Fibroblast of skin of scalp (primary cell): ENCODE results near the gene UBE2E1. TPM values are rescaled to one million over a fixed set of nuclear protein-coding genes. Genes with fewer than 3 reads are reported as not detected.

Experiments used
- DNase-seq: peaks from one replicate; pipeline ENCODE4 v3.0.0-alpha.2; 2013
- polyA plus RNA-seq, 2 experiments: library from polyadenylated mRNA; unstranded; fragments of 120-200 nt; gene quantifications; one replicate each; pipeline ENCODE4 v1.2.1, GENCODE V29; 2013; ENCODE audit not compliant: insufficient read length in 2 of 2

Gene UBE2E1
- polyA plus RNA-seq (2013, experiment 1 of 2; ENCODE audit: insufficient read length): 106 TPM
- 114 TPM for polyA plus RNA-seq (2013, experiment 2 of 2; ENCODE audit: insufficient read length)

DNA sequence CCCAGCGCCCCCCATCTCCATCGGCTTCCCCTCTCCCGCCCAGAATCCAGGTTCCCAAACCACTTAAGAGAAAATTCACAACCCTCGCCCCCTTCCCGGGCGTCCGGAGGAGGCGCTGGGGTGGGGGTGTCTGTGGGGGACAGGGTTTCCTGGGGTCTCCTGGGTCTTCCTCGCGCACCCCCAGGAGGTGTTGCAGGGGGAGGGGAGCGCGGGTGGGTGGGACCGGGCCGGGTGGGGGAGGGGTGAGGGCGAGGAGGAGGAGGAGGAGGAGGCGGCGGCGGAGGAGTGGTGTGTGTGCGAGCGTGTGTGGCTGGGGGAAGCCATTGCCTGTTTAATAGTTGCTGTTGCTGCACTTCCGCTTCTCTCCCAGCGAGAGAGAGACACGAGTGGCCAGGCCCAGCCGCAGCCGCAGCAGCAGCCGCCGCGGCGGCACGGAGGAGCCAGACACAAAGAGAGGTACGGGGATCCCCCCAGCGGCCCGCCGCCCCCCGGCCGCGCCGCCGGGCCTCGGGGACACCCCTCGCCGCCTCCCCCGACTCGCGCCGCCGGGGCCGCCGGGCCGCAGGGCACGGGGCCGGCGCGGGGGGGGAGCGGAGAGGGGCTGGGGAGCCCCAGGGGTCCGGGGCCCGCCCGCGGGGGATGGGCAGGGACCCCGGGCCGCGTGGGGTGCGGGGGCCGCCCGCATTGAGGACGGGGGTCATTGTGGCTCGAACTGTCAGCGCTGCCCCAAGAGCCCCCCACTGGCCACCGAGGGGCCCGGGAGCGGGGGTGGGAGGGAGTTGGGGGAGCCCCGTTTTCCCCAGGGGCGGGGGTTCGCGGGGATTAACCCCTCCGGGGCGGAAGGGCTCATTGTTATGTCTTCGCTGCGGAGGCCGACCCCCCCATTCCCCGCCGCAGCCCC, at the start of gene UBE2E1:
TSS of gene UBE2E1 (plus strand) at position 323 of the 901 bp plus-strand sequence. CDS start 1,315 bp downstream, outside the sequence.
- peak; percentile 84 for DNase-seq

GRCh38 chr3:23756206-23756840, 49.4 kb upstream of the UBE2E1 start:
- no peak for DNase-seq

GRCh38 chr3:23758253-23758838, 47.4 kb upstream of the UBE2E1 start:
- DNase-seq: no peak

- no peak for DNase-seq
Observed at GRCh38 chr3:23760325-23760724, 45.4 kb upstream of the UBE2E1 start.

DNA sequence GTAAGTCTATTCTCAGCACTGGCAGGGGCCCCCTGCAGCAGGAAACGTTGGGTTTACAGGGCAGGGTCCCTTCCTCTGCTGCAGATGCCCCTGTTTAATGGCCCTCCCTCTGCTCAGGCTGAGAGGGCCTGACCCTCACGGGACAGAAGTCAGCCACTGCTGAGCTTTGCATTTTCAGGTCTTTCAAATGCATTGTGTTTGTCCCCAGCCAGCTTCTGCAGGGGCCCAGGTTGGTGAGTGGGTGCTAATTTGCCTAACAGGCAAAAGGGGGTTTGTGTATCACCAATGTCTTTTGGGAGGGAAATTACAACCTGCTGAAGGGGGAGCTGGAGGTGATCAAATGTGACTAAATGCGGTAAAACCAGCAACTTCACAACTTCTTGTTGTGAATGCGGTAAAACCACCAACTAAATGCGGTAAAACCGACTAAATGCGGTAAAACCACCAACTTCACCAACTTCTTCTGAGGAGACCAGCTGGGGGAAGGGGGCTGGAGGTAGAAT, 44.8 kb upstream of the UBE2E1 start:
- DNase-seq: no peak

DNA sequence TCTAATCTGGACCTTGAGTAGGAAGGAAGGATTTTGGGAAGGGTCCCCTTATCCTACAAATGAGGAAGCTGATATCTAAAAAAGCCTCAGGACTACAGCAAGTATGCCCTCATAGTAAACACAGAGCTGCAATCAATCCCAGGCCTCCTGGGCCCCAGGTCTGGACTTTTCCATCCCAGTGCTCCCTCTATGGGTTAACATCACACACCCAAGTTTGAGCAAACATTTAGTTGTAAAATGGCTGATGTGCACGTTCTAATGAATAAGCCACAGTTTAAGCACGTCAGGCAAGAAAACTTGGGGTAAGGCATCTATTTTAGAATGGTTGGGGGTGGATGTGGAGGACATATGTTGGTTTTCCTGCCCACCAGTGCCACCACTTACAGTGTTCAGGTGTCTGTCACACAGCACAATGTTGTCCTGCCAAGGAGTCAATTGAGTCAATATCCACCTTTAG, 44.3 kb upstream of the UBE2E1 start:
- DNase-seq: peak; percentile 54

GRCh38 chr3:23762214-23762613, 43.5 kb upstream of the UBE2E1 start:
- no peak for DNase-seq

- peak; percentile 50 for DNase-seq
Observed at GRCh38 chr3:23762759-23763477, 42.8 kb upstream of the UBE2E1 start.

GRCh38 chr3:23764407-23764806, 41.3 kb upstream of the UBE2E1 start:
- no peak for DNase-seq

DNA sequence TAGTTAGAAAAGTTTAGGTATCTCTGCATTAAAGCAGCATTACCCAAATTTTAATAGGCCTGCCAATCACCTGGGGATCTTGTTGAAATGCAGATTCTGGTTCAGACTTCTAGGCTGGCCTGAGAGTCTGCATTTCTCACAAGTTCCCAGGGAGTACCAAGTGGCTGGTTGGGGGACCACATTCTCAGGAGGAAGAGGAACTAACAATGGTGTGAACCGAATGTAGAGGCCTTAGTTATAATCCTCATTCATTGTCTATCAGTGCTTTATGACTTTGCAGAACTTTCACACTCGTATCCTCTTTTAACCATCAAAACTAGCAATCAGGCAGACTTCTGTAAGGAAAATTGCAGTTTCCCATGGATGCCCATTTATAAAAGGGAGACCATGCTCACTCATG, 38.2 kb upstream of the UBE2E1 start:
- no peak for DNase-seq

GRCh38 chr3:23775254-23775909, 30.4 kb upstream of the UBE2E1 start:
- DNase-seq: no peak

DNA sequence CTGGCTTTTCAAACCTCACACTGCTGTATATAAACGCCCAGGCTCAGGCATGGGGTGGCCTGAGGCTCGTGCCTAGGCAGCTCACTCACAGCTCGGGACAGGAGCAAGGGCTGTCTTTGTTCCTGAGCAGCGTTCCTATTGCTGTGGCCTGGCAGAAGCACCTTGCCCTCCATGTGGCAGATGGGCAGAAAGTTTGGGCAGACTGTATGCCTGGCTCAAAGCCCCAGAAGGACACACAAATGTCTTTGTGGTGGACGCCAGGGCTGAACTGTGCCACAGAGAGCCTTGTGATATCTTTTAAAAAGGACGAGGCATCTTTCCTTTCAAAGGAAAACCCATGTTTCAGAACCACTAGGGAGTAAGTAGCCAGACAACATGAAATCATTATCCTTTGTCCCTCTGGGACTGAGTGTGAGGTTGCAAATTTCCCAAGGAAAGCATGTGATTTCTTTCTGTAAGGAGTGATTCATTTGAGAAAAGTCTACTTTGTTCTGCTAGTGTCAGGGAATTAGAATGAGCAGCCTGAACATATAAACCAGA, 29.3 kb upstream of the UBE2E1 start:
- peak; percentile 90 for DNase-seq

DNA sequence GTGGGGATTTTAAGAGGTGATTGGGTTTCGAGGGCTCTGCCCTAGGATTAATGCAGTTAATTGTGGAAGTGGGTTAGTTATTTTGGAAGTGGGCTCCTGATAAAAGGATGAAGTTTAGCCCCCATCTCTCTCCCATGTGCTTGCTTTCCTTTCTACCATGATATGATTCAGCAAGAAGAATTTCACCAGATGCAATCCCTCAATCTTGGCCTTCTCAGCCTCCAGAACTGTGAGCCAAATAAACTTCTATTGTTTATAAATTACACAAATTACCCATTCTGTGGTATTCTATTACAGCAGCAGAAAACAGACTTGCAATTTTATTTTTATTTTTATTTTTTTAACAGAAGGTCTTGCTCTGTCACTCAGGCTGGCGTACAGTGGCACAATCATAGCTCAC, 27.3 kb upstream of the UBE2E1 start:
- DNase-seq: no peak

GRCh38 chr3:23779841-23780240, 25.9 kb upstream of the UBE2E1 start:
- DNase-seq: no peak

DNA sequence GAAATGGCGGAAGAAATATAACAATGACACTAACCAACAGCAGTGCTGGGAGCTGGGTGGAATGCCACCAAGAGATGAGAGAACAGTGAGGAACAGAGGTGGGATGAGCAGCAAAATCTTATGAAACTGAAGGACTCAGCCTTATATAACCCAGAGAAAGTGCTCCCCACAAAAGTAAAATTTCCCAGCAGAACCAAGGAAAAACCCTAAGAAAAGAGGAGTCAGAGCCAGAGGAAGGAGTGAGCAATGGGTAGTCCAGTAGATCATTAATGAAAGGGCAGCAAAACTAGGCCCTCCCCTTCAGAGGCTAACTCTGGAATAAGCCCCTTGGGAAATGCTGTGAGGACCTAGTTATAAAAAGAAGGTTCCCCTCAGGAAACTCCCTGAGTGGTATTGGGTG, 24.7 kb upstream of the UBE2E1 start:
- no peak for DNase-seq

- DNase-seq: no peak
Observed at GRCh38 chr3:23781871-23782270, 23.9 kb upstream of the UBE2E1 start.

DNA sequence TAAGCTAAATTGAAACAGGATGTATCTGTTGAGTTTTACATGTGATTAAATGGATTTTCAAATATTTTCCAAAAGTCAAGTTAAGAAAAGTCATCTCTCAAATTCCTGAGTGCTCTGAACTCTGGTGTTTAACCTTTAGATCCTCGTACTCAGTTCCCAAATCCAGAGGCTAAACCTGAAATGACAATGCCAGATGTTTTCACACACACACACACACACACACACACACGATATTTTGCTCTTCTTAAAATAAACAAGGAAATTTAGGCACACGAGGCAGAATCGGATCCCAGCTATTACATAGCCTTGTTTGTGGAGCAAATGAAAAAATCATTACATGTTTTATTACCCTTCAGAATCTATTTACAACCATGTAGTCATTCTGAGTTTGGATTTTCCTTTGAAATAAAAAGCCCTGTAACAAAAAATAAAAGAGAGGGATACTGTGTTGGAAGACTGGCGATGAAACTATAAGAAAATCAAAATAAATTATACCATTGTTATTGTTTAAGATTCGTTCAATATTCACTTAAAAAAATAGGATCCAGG, 20.6 kb upstream of the UBE2E1 start:
- DNase-seq: no peak

DNA sequence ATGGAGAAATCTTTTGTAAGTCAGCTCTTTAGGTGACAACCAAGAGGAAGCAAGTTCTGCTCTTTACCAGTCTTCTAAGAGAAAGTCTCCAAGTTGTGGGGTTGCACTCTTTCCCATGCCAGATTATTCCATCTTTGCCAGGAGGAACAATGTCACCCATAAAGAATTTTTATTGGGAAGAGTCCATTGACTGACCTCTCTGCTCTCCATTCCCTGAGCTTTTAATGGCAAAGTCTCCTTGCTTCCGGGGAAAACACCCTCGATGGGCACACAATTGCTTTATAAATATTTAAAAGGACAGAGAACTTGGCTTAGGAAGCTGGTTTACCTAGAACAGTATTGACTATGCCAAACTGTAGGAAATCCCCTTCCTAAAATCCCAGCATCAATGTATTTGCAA, 19.9 kb upstream of the UBE2E1 start:
- no peak for DNase-seq

- DNase-seq: no peak
Observed at GRCh38 chr3:23791678-23792077, 14.1 kb upstream of the UBE2E1 start.

DNA sequence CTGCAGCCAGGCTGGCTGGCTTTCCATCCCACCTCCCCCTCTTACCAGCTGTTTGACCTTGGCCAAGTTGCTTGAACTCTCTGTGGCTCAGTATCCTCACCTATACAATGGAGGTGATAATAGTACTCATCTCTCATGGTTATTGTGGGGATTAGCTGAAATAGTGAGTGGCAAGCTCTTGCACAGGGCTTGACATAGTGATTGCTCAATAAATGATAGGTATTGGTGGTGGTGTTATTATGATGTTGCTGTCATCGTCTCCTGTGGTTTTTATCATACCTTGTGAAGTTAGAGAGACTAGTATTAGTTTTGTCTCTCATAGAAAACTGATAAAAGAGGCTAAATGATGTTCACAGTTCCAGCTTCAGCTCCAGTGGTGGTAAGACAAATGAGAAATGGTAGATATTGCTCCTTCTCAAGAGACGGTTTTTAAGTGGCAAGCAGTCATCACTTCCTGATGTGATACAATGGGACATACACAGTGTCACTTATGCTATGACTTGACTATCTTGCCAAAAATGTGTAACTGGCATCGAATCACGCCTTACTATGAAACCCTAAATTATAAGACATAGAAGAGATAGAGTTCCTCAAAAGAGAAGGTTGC, 12.1 kb upstream of the UBE2E1 start:
- no peak for DNase-seq

DNA sequence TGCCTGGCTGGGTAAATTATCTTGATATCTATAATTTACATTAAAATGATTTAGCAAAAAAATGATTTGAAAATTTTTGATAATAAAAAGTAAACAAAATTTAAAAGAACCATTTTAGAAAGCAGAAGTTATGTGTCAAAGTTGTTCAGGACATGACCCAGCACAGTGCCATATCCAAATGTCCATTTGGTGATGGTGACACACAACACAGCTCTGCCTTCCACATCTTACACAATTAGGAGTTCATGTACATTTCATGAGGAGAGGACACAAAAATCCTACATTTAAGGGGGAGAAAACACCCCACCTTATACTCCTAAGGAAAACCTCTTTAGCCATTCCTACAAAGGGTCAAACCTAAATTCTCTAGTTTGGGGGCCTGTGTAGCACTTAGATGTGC, 10.7 kb upstream of the UBE2E1 start:
- no peak for DNase-seq
